GM12878 (cell line): ENCODE data around the gene DENND1A. TPM values are rescaled to one million over a fixed set of nuclear protein-coding genes. Genes with fewer than 3 reads are reported as not detected.
A peak's percentile ranks its signal among the peaks of the same experiment; 100 is the strongest.

Experiments
- ATAC-seq: fragments of 200-7000 bp; cut with Tn5 transposase; 3 replicates; pipeline ENCODE4 v1.9.1; 2020; ENCODE audit warnings: mild to moderate bottlenecking, moderate library complexity
- BruUV-seq: library from RNA; stranded (reverse); fragments of 400-500 nt; replicated peaks from 2 replicates; lab custom pipeline; 2021; lab: Mats Ljungman, UMichigan
- CTCF ChIA-PET: fragments of 300-600 bp; sonication (Branson Sonifier 250); formaldehyde crosslinking; extraction: SDS; loops from one replicate; lab custom pipeline; 2021; ENCODE audit warnings: inconsistent platforms; lab: Yijun Ruan, JAX
- POLR2A ChIA-PET: fragments of 350-600 bp; formaldehyde crosslinking; extraction: SDS; loops from one replicate; lab custom pipeline; 2021; ENCODE audit warnings: inconsistent platforms; lab: Charles Lee
- RAD21 ChIA-PET: fragments of 300-600 bp; sonication (Branson Sonifier 250); formaldehyde crosslinking; loops from one replicate; lab custom pipeline; 2023; ENCODE audit warnings: antibody characterized with exemption; ENCODE audit not compliant: unreplicated experiment; lab: Charles Lee
- SMC1A ChIA-PET: fragments of 300-600 bp; sonication (Branson Sonifier 250); formaldehyde crosslinking; loops from one replicate; lab custom pipeline; 2023; ENCODE audit not compliant: unreplicated experiment, uncharacterized antibody; lab: Charles Lee
- DNase-seq: peaks from one replicate; pipeline ENCODE4 v3.0.0-alpha.2; 2011; ENCODE audit warnings: low read depth, low spot score
- FAIRE-seq: peaks from 3 replicates; lab custom pipeline; 2011; peaks lifted over from hg19 to GRCh38; lab: Jason Lieb, UNC
- H2AFZ ChIP-seq: 2 replicates; pipeline ENCODE4 v1.6.0; 2011; ENCODE audit warnings: low read depth, low read length, control low read depth; ENCODE audit not compliant: control insufficient read depth
- H3K27ac ChIP-seq: 2 replicates; pipeline ENCODE4 v1.5.1; 2011; ENCODE audit warnings: control low read depth; ENCODE audit not compliant: control insufficient read depth, insufficient read depth
- H3K27me3 ChIP-seq, 2 experiments: replicated peaks in 1 of 2; 2 replicates each; pipeline versions ENCODE4 v1.6.0 to v1.6.1; 2011; ENCODE audit warnings: low read length in 1 of 2; ENCODE audit not compliant: control insufficient read depth in 2 of 2, insufficient read depth in 2 of 2
- H3K36me3 ChIP-seq, 2 experiments: 2 replicates each; pipeline ENCODE4 v1.5.1; 2011; ENCODE audit warnings: low read length in 1 of 2; ENCODE audit not compliant: control insufficient read depth in 2 of 2, insufficient read depth in 2 of 2
- H3K4me1 ChIP-seq: 2 replicates; pipeline ENCODE4 v1.6.1; 2011; ENCODE audit warnings: mild to moderate bottlenecking, low read length, moderate library complexity, mixed read lengths; ENCODE audit not compliant: control insufficient read depth, insufficient read depth
- H3K4me2 ChIP-seq: 2 replicates; pipeline ENCODE4 v1.6.0; 2011; ENCODE audit warnings: control low read depth; ENCODE audit not compliant: control insufficient read depth, insufficient read depth
- H3K4me3 ChIP-seq: fragments of 200-600 bp; sonication (generic); 2 replicates; pipeline ENCODE4 v1.5.1; 2016
- H3K79me2 ChIP-seq: 2 replicates; pipeline ENCODE4 v1.6.0; 2011; ENCODE audit warnings: low read length; ENCODE audit not compliant: control insufficient read depth, insufficient read depth
- H3K9ac ChIP-seq: 2 replicates; pipeline ENCODE4 v1.8.0; 2011; ENCODE audit warnings: low read length, control low read depth, mixed read lengths; ENCODE audit not compliant: control insufficient read depth, insufficient read depth
- H3K9me3 ChIP-seq: replicated peaks from 3 replicates; pipeline ENCODE4 v1.5.1; 2011; ENCODE audit warnings: mild to moderate bottlenecking, low read length; ENCODE audit not compliant: control insufficient read depth, insufficient read depth
- H4K20me1 ChIP-seq: 2 replicates; pipeline ENCODE4 v1.6.0; 2011; ENCODE audit not compliant: control insufficient read depth, insufficient read depth
- ASH2L ChIP-seq: fragments of 300-600, 200-600 bp; sonication (generic); IDR thresholded peaks from 2 replicates; pipeline ENCODE4 v1.6.1; 2017; ENCODE audit warnings: low read depth, mild to moderate bottlenecking, borderline replicate concordance
- CBX3 ChIP-seq: fragments of 200-600 bp; sonication (generic); IDR thresholded peaks from 2 replicates; pipeline ENCODE4 v1.6.1; 2016; ENCODE audit warnings: low read depth, borderline replicate concordance
- CHD2 ChIP-seq: IDR thresholded peaks from 2 replicates; pipeline ENCODE4 v1.6.1; 2011; ENCODE audit warnings: low read depth, low read length, improper control_type of control experiment, borderline replicate concordance
- DPF2 ChIP-seq: fragments of 450-650 bp; IDR thresholded peaks from 2 replicates; pipeline ENCODE4 v1.6.1; 2017; ENCODE audit warnings: mild to moderate bottlenecking
- MEF2B ChIP-seq: fragments of 450-650 bp; IDR thresholded peaks from 2 replicates; pipeline ENCODE4 v1.6.1; 2018; ENCODE audit warnings: mild to moderate bottlenecking, moderate library complexity; ENCODE audit not compliant: partially characterized antibody, poor library complexity, severe bottlenecking
- MYC ChIP-seq: IDR thresholded peaks from 2 replicates; pipeline ENCODE4 v1.6.1; 2011; ENCODE audit warnings: mild to moderate bottlenecking, low read length, moderate library complexity, inconsistent platforms; ENCODE audit not compliant: insufficient read depth, insufficient replicate concordance, insufficient read length, severe bottlenecking
- NFYB ChIP-seq: IDR thresholded peaks from 2 replicates; pipeline ENCODE4 v1.6.1; 2011; ENCODE audit warnings: low read depth, mild to moderate bottlenecking, low read length, improper control_type of control experiment, moderate library complexity; ENCODE audit not compliant: insufficient read depth
- NR2C1 ChIP-seq: fragments of 450-650 bp; IDR thresholded peaks from 2 replicates; pipeline ENCODE4 v1.6.1; 2017; ENCODE audit warnings: antibody characterized with exemption, mild to moderate bottlenecking, moderate library complexity
- SPI1 ChIP-seq: IDR thresholded peaks from 2 replicates; pipeline ENCODE4 v1.6.1; 2011; ENCODE audit warnings: low read depth, mild to moderate bottlenecking, low read length, moderate library complexity, borderline replicate concordance; ENCODE audit not compliant: insufficient read depth
- WGBS: methylation state at CpG from one replicate; pipeline ENCODE4 v1.1.6; 2016; ENCODE audit warnings: low lambda C conversion rate; ENCODE audit not compliant: insufficient replicate concordance, insufficient coverage; ENCODE audit errors: missing lambda C conversion rate; 5-methylcytosine and 5-hydroxymethylcytosine counted together
- in situ Hi-C: fragments of 300-500 bp; cut with MboI; formaldehyde crosslinking; loops from 9 replicates; pipeline ENCODE4 v1.14.3; 2018; ENCODE audit warnings: mixed read lengths
- intact Hi-C: fragments of 100-400 bp; cut with micrococcal nuclease; formaldehyde crosslinking; loops from one replicate; pipeline ENCODE4 v1.14.2; 2022; ENCODE audit not compliant: unreplicated experiment
- polyA plus RNA-seq, 11 experiments: library from polyadenylated mRNA; depleted of rRNA in 4 of 11; unstranded in 6 of 11; stranded (reverse) in 5 of 11; fragments of >200 nt; fragmentation: Nextera tagmentation in 4 of 11; fragmentation: Illumina TruSeq in 1 of 11; extraction: Ambion mirVana in 4 of 11; extraction: Trizol in 1 of 11; gene quantifications; 1 replicate in 1 of 11; 2 replicates in 10 of 11; pipeline versions ENCODE4 v1.2.1 to v1.2.3, GENCODE V29; 2011 to 2016; ENCODE audit warnings: inconsistent platforms in 2 of 11, missing spikeins in 2 of 11, low read depth in 1 of 11
- total RNA-seq, 4 experiments: library from RNA; depleted of rRNA in 3 of 4; stranded (reverse); fragments of >200 nt in 3 of 4; fragmentation: Illumina TruSeq in 1 of 4; extraction: Trizol in 1 of 4; gene quantifications; 2 replicates each; pipeline versions ENCODE4 v1.2.1 to v1.2.3, GENCODE V29; 2013 to 2021
- TF ChIP-seq, protein P1 (sequence below): fragments of 450-650 bp; IDR thresholded peaks from 2 replicates; pipeline ENCODE4 v1.6.1; 2018; ENCODE audit warnings: borderline replicate concordance, mild to moderate bottlenecking; ENCODE audit not compliant: partially characterized antibody
- TF ChIP-seq, protein P2 (sequence below): IDR thresholded peaks from 2 replicates; pipeline ENCODE4 v1.6.1; 2011; ENCODE audit warnings: borderline replicate concordance, low read depth, mild to moderate bottlenecking, moderate library complexity, mixed read lengths, low read length; ENCODE audit not compliant: insufficient read depth; ENCODE audit errors: extremely low read length
- TF ChIP-seq, protein P3 (sequence below): fragments of 450-650 bp; IDR thresholded peaks from 2 replicates; pipeline ENCODE4 v1.6.1; 2017; ENCODE audit warnings: mild to moderate bottlenecking, moderate library complexity

The DENND1A gene
- total and polyA plus RNA-seq, 10 of the 15 experiments (the other 5 are each of a cell fraction or from before 2014, with no cell fraction given): 14.1 to 48.6 (median 35.2) TPM

DNA sequence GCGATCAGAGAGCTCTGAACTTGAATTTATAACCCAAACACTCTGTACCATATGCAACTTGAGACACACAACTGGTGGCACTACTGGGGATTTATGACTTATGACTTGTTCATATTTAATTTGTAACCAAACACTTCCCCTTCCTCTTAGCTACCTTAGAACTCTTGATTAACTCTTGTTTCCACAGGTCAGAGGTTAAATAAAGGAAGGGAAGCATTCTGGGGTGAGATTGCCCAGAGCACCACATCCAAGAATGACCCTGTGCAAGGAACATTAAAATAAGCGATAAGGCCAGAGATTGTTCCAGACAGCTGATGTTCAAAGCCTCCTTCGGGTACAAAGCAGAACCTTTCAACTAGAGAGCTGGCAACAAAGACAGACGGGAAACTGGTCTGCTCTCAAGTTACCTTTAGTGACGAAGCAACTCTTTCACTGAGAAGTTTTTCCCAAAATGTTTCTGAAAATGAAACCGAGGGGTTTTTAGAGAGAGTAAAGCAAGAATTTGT lies 242.6 kb downstream of the DENND1A start:
- H3K9me3 ChIP-seq: no peaks in the 10 kb centered on the region
- no peaks in the 10 kb centered on the region for H3K27me3 ChIP-seq
- intact Hi-C loops (no loop called here), in situ Hi-C loops (no loop called here)
- BruUV-seq: no TSS peak
- H3K36me3 ChIP-seq: no peaks in the 10 kb centered on the region
- peak; percentile 55 for ATAC-seq
- no peak for DNase-seq
- ChIA-PET SMC1A (interaction anchor here (0.6 to 6.2 kb wide), 22 partner anchors 8 to 353 kb away, joined by 3 to 103 read pairs (median 6); no protein-coding TSS in a partner anchor), RAD21 (interaction anchor here (1.2 to 4.4 kb wide), 8 partner anchors 9 to 353 kb away, joined by 3 to 20 read pairs (median 6); no protein-coding TSS in a partner anchor), CTCF (interaction anchor here (0.7 to 2.3 kb wide), 8 partner anchors 11 to 354 kb away, joined by 3 to 11 read pairs (median 4); no protein-coding TSS in a partner anchor), POLR2A (interaction anchor here (0.8 to 1.9 kb wide), 6 partner anchors 9 to 51 kb away, joined by 3 to 5 read pairs (median 4); no protein-coding TSS in a partner anchor)
- peak overlapping the region; percentile 11; the same call in 1 of the 2 replicates for H3K27ac ChIP-seq
- H4K20me1 ChIP-seq: no peaks in the 10 kb centered on the region
- H3K4me2 ChIP-seq: peak overlapping the region; percentile 38; the same call in 1 of the 2 replicates
- no peak overlapping the region for H3K9ac ChIP-seq
- H2AFZ ChIP-seq: no peak overlapping the region
- H3K4me3 ChIP-seq: peak overlapping the region; percentile 29; the same call in 1 of the 2 replicates
- WGBS: 63% methylated on average over 6 of the region's 6 CpGs
- peaks cover 33% of the 10 kb centered on the region for H3K4me1 ChIP-seq
- H3K79me2 ChIP-seq: no peaks in the 10 kb centered on the region; the same call in 1 of the 2 replicates
- no peak for FAIRE-seq
- TF ChIP-seq, protein P1, sequence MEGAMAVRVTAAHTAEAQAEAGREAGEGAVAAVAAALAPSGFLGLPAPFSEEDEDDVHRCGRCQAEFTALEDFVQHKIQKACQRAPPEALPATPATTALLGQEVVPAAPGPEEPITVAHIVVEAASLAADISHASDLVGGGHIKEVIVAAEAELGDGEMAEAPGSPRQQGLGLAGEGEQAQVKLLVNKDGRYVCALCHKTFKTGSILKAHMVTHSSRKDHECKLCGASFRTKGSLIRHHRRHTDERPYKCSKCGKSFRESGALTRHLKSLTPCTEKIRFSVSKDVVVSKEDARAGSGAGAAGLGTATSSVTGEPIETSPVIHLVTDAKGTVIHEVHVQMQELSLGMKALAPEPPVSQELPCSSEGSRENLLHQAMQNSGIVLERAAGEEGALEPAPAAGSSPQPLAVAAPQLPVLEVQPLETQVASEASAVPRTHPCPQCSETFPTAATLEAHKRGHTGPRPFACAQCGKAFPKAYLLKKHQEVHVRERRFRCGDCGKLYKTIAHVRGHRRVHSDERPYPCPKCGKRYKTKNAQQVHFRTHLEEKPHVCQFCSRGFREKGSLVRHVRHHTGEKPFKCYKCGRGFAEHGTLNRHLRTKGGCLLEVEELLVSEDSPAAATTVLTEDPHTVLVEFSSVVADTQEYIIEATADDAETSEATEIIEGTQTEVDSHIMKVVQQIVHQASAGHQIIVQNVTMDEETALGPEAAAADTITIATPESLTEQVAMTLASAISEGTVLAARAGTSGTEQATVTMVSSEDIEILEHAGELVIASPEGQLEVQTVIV: no peak
- TF ChIP-seq ASH2L (no peak), CBX3 (no peak), SPI1 (peak; percentile 34; the same call in 1 of the 2 replicates), NFYB (no peak), MYC (no peak), DPF2 (no peak), MEF2B (no peak), NR2C1 (peak; percentile 44; the same call in 1 of the 2 replicates), CHD2 (no peak)
- TF ChIP-seq, protein P2, sequence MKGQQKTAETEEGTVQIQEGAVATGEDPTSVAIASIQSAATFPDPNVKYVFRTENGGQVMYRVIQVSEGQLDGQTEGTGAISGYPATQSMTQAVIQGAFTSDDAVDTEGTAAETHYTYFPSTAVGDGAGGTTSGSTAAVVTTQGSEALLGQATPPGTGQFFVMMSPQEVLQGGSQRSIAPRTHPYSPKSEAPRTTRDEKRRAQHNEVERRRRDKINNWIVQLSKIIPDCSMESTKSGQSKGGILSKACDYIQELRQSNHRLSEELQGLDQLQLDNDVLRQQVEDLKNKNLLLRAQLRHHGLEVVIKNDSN: no peak
- TF ChIP-seq, protein P3, sequence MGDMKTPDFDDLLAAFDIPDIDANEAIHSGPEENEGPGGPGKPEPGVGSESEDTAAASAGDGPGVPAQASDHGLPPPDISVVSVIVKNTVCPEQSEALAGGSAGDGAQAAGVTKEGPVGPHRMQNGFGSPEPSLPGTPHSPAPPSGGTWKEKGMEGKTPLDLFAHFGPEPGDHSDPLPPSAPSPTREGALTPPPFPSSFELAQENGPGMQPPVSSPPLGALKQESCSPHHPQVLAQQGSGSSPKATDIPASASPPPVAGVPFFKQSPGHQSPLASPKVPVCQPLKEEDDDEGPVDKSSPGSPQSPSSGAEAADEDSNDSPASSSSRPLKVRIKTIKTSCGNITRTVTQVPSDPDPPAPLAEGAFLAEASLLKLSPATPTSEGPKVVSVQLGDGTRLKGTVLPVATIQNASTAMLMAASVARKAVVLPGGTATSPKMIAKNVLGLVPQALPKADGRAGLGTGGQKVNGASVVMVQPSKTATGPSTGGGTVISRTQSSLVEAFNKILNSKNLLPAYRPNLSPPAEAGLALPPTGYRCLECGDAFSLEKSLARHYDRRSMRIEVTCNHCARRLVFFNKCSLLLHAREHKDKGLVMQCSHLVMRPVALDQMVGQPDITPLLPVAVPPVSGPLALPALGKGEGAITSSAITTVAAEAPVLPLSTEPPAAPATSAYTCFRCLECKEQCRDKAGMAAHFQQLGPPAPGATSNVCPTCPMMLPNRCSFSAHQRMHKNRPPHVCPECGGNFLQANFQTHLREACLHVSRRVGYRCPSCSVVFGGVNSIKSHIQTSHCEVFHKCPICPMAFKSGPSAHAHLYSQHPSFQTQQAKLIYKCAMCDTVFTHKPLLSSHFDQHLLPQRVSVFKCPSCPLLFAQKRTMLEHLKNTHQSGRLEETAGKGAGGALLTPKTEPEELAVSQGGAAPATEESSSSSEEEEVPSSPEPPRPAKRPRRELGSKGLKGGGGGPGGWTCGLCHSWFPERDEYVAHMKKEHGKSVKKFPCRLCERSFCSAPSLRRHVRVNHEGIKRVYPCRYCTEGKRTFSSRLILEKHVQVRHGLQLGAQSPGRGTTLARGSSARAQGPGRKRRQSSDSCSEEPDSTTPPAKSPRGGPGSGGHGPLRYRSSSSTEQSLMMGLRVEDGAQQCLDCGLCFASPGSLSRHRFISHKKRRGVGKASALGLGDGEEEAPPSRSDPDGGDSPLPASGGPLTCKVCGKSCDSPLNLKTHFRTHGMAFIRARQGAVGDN: peak; percentile 56; the same call in 1 of the 2 replicates
